ENCODE measurements around the gene WAPL. TPM values are rescaled to one million over a fixed set of nuclear protein-coding genes. Genes with fewer than 3 reads are reported as not detected.

Gene WAPL
- total and polyA plus RNA-seq, 8 donors, result 28.2 to 48.0 (median 44.3) TPM

DNA sequence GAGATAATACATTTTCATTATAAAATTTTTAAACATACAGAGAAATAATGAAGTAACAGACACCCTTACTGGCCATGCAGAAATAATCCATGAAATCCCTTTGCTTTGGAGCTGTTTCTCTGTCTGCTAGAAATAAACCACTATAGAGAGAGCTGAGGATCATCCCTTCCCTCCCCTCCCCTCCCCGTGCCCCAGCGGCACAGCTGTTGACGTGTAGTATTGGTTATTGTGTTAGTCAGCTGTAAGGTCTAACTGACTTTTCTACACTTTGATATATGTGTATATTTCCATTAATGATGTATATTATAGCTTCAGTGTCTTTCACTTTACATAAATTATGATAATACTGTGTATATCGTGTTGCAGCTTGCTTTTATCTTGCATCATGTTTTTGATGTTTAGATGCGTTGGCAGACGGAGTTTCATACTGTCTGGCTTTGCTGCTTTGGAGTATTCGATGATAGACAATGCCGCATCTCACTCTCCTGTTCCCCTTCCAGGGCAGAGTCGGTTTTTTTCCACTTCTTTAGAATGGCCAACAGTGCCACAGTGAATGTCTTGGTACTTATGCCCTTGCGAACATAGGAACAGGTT, 127.6 kb downstream of the WAPL start:
- no peak for DNase-seq
- intact Hi-C loops (cut with DNase I), result no loop called here

GRCh38 chr10:86393362-86393761, 128.2 kb downstream of the WAPL start:
- H3K27me3 ChIP-seq, result peaks cover 18 to 83% of the 10 kb centered on the region in 2 donors
- H3K36me3 ChIP-seq, result no peaks in the 10 kb centered on the region
- ATAC-seq (no peak), DNase-seq (no peak)
- TF ChIP-seq, protein P1, sequence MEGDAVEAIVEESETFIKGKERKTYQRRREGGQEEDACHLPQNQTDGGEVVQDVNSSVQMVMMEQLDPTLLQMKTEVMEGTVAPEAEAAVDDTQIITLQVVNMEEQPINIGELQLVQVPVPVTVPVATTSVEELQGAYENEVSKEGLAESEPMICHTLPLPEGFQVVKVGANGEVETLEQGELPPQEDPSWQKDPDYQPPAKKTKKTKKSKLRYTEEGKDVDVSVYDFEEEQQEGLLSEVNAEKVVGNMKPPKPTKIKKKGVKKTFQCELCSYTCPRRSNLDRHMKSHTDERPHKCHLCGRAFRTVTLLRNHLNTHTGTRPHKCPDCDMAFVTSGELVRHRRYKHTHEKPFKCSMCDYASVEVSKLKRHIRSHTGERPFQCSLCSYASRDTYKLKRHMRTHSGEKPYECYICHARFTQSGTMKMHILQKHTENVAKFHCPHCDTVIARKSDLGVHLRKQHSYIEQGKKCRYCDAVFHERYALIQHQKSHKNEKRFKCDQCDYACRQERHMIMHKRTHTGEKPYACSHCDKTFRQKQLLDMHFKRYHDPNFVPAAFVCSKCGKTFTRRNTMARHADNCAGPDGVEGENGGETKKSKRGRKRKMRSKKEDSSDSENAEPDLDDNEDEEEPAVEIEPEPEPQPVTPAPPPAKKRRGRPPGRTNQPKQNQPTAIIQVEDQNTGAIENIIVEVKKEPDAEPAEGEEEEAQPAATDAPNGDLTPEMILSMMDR (IDR thresholded peaks at IDR 0.05), result no peak
- H3K4me3 ChIP-seq, result no peak overlapping the region
- no peaks in the 10 kb centered on the region for H3K9me3 ChIP-seq
- H3K27ac ChIP-seq, result no peak overlapping the region
- peaks cover 4 to 8% of the 10 kb centered on the region in 2 donors for H3K4me1 ChIP-seq
- intact Hi-C loops (cut with DNase I), result no loop called here

More for the DNA sequence above, 127.6 kb downstream of the WAPL start:
- Histone ChIP-seq H3K9me3 (no peaks in the 10 kb centered on the region), H3K36me3 (no peaks in the 10 kb centered on the region), H3K4me1 (peaks cover 4 to 8% of the 10 kb centered on the region in 2 donors), H3K4me3 (no peak overlapping the region), H3K27me3 (peaks cover 16 to 78% of the 10 kb centered on the region in 2 donors), H3K27ac (no peak overlapping the region)
- TF ChIP-seq, protein P1 (IDR thresholded peaks at IDR 0.05), result no peak
- no peak for ATAC-seq

- H3K4me1 ChIP-seq, result peaks cover 4 to 8% of the 10 kb centered on the region in 2 donors
- no peaks in the 10 kb centered on the region for H3K36me3 ChIP-seq
- H3K4me3 ChIP-seq, result no peak overlapping the region
- no peaks in the 10 kb centered on the region for H3K9me3 ChIP-seq
- TF ChIP-seq, protein P1 (IDR thresholded peaks at IDR 0.05), result no peak
- ATAC-seq (no peak), DNase-seq (no peak)
- no peak overlapping the region for H3K27ac ChIP-seq
- intact Hi-C loops (cut with DNase I), result no loop called here
- H3K27me3 ChIP-seq, result peaks cover 23 to 87% of the 10 kb centered on the region in 2 donors
These were observed 128.9 kb downstream of the WAPL start for GRCh38 chr10:86392723-86393094.

- ATAC-seq, result no peak
These were observed 129.4 kb downstream of the WAPL start for GRCh38 chr10:86391986-86392722.

More at GRCh38 chr10:86391986-86392722, 129.4 kb downstream of the WAPL start:
- no peaks in the 10 kb centered on the region for H3K36me3 ChIP-seq
- H3K4me1 ChIP-seq, result peaks cover 4 to 8% of the 10 kb centered on the region in 2 donors
- no peak overlapping the region for H3K4me3 ChIP-seq
- peaks cover 23 to 88% of the 10 kb centered on the region in 2 donors for H3K27me3 ChIP-seq
- H3K27ac ChIP-seq, result no peak overlapping the region
- DNase-seq, result no peak
- TF ChIP-seq, protein P1 (IDR thresholded peaks at IDR 0.05), result no peak
- intact Hi-C loops (cut with DNase I), result no loop called here
- no peaks in the 10 kb centered on the region for H3K9me3 ChIP-seq

Measured in left lung (tissue), 10 donors.